ENCODE results near the gene WSB1. TPM values are rescaled to one million over a fixed set of nuclear protein-coding genes. Genes with fewer than 3 reads are reported as not detected.

WSB1 gene
- total and polyA plus RNA-seq, 4 donors: 26.6 to 86.2 (median 45.8) TPM

DNA sequence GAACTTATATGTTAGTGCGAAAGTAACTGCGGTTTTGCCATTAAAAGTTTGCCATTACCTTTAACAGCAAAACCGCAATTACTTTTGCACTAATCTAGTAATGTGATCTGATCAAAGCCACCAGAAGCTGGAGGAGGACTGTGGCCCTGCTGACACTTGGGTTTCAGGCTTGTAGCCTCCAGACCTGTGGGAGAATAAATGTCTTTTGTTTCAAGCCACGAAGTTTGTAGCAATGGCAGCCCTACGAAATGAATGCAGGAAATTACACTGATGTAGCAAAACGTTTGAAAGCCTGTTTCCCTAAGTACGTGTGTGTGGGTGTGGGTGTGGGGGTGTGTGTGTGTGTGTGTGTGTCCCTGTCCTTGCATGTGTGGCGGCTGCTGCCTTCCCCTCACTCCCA, 66.6 kb downstream of the WSB1 start:
- no peak for DNase-seq (ENCODE audit: low spot score)
- Histone ChIP-seq H3K9ac (ENCODE audit: low read depth in 1 of 2, low read length in 2 of 2) (no peak overlapping the region), H3K27ac (ENCODE audit: low read depth in 1 of 2, low read length in 2 of 2) (no peak overlapping the region), H3K27me3 (ENCODE audit: control insufficient read depth in 4 of 4, insufficient read depth in 4 of 4, low read length in 3 of 4) (no peaks in the 10 kb centered on the region), H3K36me3 (ENCODE audit: control insufficient read depth in 4 of 4, insufficient read depth in 3 of 4, low read depth in 1 of 4, low read length in 3 of 4) (no peaks in the 10 kb centered on the region), H3K9me3 (ENCODE audit: control insufficient read depth in 4 of 4, low read length in 3 of 4) (no peaks in the 10 kb centered on the region), H3K4me1 (ENCODE audit: control insufficient read depth in 4 of 4, insufficient read depth in 4 of 4, low read length in 3 of 4) (peaks cover 0 to 9% (median 5%) of the 10 kb centered on the region in 4 donors), H3K4me3 (ENCODE audit: low read depth in 1 of 3, low read length in 3 of 3) (no peak overlapping the region)
- WGBS: 73% methylated on average over 8 of the region's 8 CpGs
- TF ChIP-seq JUND (IDR thresholded peaks at IDR 0.05) (no peak), HNF4A (conservative IDR thresholded peaks at IDR 0.05) (no peak), GABPA (IDR thresholded peaks at IDR 0.05 in 1 of 2, conservative IDR thresholded peaks at IDR 0.05 in 1 of 2) (no peak), FOXA1 (IDR thresholded peaks at IDR 0.05) (no peak), HNF4G (IDR thresholded peaks at IDR 0.05) (no peak), EGR1 (IDR thresholded peaks at IDR 0.05; ENCODE audit: low read depth in 2 of 2) (no peak), FOXA2 (IDR thresholded peaks at IDR 0.05) (no peak), YY1 (IDR thresholded peaks at IDR 0.05) (no peak), TAF1 (conservative IDR thresholded peaks at IDR 0.05) (no peak)
- TF ChIP-seq, protein P1, sequence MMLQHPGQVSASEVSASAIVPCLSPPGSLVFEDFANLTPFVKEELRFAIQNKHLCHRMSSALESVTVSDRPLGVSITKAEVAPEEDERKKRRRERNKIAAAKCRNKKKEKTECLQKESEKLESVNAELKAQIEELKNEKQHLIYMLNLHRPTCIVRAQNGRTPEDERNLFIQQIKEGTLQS (IDR thresholded peaks at IDR 0.05): no peak
- TF ChIP-seq, protein P2, sequence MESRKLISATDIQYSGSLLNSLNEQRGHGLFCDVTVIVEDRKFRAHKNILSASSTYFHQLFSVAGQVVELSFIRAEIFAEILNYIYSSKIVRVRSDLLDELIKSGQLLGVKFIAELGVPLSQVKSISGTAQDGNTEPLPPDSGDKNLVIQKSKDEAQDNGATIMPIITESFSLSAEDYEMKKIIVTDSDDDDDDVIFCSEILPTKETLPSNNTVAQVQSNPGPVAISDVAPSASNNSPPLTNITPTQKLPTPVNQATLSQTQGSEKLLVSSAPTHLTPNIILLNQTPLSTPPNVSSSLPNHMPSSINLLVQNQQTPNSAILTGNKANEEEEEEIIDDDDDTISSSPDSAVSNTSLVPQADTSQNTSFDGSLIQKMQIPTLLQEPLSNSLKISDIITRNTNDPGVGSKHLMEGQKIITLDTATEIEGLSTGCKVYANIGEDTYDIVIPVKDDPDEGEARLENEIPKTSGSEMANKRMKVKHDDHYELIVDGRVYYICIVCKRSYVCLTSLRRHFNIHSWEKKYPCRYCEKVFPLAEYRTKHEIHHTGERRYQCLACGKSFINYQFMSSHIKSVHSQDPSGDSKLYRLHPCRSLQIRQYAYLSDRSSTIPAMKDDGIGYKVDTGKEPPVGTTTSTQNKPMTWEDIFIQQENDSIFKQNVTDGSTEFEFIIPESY (IDR thresholded peaks at IDR 0.05): no peak
- TF ChIP-seq, protein P3, sequence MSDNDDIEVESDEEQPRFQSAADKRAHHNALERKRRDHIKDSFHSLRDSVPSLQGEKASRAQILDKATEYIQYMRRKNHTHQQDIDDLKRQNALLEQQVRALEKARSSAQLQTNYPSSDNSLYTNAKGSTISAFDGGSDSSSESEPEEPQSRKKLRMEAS (IDR thresholded peaks at IDR 0.05): no peak
- TF ChIP-seq, protein P4, sequence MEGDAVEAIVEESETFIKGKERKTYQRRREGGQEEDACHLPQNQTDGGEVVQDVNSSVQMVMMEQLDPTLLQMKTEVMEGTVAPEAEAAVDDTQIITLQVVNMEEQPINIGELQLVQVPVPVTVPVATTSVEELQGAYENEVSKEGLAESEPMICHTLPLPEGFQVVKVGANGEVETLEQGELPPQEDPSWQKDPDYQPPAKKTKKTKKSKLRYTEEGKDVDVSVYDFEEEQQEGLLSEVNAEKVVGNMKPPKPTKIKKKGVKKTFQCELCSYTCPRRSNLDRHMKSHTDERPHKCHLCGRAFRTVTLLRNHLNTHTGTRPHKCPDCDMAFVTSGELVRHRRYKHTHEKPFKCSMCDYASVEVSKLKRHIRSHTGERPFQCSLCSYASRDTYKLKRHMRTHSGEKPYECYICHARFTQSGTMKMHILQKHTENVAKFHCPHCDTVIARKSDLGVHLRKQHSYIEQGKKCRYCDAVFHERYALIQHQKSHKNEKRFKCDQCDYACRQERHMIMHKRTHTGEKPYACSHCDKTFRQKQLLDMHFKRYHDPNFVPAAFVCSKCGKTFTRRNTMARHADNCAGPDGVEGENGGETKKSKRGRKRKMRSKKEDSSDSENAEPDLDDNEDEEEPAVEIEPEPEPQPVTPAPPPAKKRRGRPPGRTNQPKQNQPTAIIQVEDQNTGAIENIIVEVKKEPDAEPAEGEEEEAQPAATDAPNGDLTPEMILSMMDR (IDR thresholded peaks at IDR 0.05; ENCODE audit: low read depth, low read length, missing input control): no peak
- TF ChIP-seq, protein P5, sequence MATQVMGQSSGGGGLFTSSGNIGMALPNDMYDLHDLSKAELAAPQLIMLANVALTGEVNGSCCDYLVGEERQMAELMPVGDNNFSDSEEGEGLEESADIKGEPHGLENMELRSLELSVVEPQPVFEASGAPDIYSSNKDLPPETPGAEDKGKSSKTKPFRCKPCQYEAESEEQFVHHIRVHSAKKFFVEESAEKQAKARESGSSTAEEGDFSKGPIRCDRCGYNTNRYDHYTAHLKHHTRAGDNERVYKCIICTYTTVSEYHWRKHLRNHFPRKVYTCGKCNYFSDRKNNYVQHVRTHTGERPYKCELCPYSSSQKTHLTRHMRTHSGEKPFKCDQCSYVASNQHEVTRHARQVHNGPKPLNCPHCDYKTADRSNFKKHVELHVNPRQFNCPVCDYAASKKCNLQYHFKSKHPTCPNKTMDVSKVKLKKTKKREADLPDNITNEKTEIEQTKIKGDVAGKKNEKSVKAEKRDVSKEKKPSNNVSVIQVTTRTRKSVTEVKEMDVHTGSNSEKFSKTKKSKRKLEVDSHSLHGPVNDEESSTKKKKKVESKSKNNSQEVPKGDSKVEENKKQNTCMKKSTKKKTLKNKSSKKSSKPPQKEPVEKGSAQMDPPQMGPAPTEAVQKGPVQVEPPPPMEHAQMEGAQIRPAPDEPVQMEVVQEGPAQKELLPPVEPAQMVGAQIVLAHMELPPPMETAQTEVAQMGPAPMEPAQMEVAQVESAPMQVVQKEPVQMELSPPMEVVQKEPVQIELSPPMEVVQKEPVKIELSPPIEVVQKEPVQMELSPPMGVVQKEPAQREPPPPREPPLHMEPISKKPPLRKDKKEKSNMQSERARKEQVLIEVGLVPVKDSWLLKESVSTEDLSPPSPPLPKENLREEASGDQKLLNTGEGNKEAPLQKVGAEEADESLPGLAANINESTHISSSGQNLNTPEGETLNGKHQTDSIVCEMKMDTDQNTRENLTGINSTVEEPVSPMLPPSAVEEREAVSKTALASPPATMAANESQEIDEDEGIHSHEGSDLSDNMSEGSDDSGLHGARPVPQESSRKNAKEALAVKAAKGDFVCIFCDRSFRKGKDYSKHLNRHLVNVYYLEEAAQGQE (IDR thresholded peaks at IDR 0.05): no peak

DNA sequence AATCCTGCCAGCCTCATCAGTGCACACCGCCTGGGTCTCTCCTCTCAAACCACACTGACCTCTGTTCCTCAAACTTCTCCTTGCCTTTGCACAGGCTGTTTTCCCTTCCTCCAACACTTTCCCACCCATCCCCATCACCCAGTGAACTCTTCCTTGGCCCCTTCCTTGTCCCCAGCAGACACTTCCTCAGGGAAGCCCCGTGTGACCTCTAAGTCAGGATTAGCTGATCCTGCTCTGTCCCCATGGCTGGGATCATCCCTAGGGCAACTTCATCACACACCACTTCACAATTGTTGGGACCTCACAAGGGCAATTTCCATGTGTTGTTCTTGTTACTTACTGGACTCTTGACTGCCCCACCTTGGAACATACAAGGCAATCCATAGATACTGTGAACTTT, 67.8 kb downstream of the WSB1 start:
- no peaks in the 10 kb centered on the region for H3K9me3 ChIP-seq (ENCODE audit: control insufficient read depth in 4 of 4, low read length in 3 of 4)
- no peaks in the 10 kb centered on the region for H3K27me3 ChIP-seq (ENCODE audit: control insufficient read depth in 4 of 4, insufficient read depth in 4 of 4, low read length in 3 of 4)
- peaks cover 0 to 9% (median 5%) of the 10 kb centered on the region in 4 donors for H3K4me1 ChIP-seq (ENCODE audit: control insufficient read depth in 4 of 4, insufficient read depth in 4 of 4, low read length in 3 of 4)
- no peak for DNase-seq (ENCODE audit: low spot score)
- H3K4me3 ChIP-seq (ENCODE audit: low read depth in 1 of 3, low read length in 3 of 3): no peak overlapping the region
- no peaks in the 10 kb centered on the region for H3K36me3 ChIP-seq (ENCODE audit: control insufficient read depth in 4 of 4, insufficient read depth in 3 of 4, low read depth in 1 of 4, low read length in 3 of 4)
- H3K27ac ChIP-seq (ENCODE audit: low read depth in 1 of 2, low read length in 2 of 2): no peak overlapping the region
- 77% methylated on average over 2 of the region's 2 CpGs for WGBS
- H3K9ac ChIP-seq (ENCODE audit: low read depth in 1 of 2, low read length in 2 of 2): no peak overlapping the region
- TF ChIP-seq SP1 (IDR thresholded peaks at IDR 0.05) (no peak), RAD21 (IDR thresholded peaks at IDR 0.05) (no peak), YY1 (IDR thresholded peaks at IDR 0.05) (no peak), RXRA (IDR thresholded peaks at IDR 0.05) (peak; percentile 28 to 48), EGR1 (IDR thresholded peaks at IDR 0.05; ENCODE audit: low read depth in 2 of 2) (no peak), HNF4G (IDR thresholded peaks at IDR 0.05) (no peak), HNF4A (conservative IDR thresholded peaks at IDR 0.05) (no peak), FOXA1 (IDR thresholded peaks at IDR 0.05) (no peak), NR2F2 (IDR thresholded peaks at IDR 0.05) (peak; percentile 94)
- TF ChIP-seq, protein P2 (IDR thresholded peaks at IDR 0.05): no peak
- TF ChIP-seq, protein P4 (IDR thresholded peaks at IDR 0.05; ENCODE audit: low read depth, low read length, missing input control): no peak
- TF ChIP-seq, protein P3 (IDR thresholded peaks at IDR 0.05): no peak
- TF ChIP-seq, protein P1 (IDR thresholded peaks at IDR 0.05): no peak

All from liver (tissue), 9 donors.